ENCODE results near the gene PDCD7.

PDCD7 gene

GRCh38 chr15:65175511-65175910, 41.9 kb upstream of the PDCD7 start:
- Histone ChIP-seq H4K20me1 (ENCODE audit: insufficient read depth, low read length) (no peaks in the 10 kb centered on the region), H3K9me3 (ENCODE audit: low read length) (no peaks in the 10 kb centered on the region), H3K27me3 (ENCODE audit: insufficient read depth, low read length) (no peaks in the 10 kb centered on the region), H3F3A (ENCODE audit: insufficient read depth, low read length) (no peaks in the 10 kb centered on the region), H3K36me3 (ENCODE audit: insufficient read depth, low read length) (peaks cover 87% of the 10 kb centered on the region), H3K4me2 (ENCODE audit: low read length) (no peak overlapping the region), H3K4me1 (ENCODE audit: insufficient read depth, low read length, severe bottlenecking) (no peaks in the 10 kb centered on the region), H2AFZ (ENCODE audit: low read length) (no peak overlapping the region), H3K9ac (ENCODE audit: low read length) (no peak overlapping the region), H3K79me2 (ENCODE audit: insufficient read depth, low read length) (no peaks in the 10 kb centered on the region), H3K9me2 (ENCODE audit: low read depth, low read length) (no peaks in the 10 kb centered on the region), H3K27ac (ENCODE audit: low read depth, low read length, poor library complexity, severe bottlenecking) (no peak overlapping the region), H3K4me3 (ENCODE audit: low read depth, low read length, poor library complexity, severe bottlenecking) (no peak overlapping the region)
- TF ChIP-seq EZH2 (IDR thresholded peaks at IDR 0.05; ENCODE audit: borderline replicate concordance, low read length), result no peak
- TF ChIP-seq, protein P1, sequence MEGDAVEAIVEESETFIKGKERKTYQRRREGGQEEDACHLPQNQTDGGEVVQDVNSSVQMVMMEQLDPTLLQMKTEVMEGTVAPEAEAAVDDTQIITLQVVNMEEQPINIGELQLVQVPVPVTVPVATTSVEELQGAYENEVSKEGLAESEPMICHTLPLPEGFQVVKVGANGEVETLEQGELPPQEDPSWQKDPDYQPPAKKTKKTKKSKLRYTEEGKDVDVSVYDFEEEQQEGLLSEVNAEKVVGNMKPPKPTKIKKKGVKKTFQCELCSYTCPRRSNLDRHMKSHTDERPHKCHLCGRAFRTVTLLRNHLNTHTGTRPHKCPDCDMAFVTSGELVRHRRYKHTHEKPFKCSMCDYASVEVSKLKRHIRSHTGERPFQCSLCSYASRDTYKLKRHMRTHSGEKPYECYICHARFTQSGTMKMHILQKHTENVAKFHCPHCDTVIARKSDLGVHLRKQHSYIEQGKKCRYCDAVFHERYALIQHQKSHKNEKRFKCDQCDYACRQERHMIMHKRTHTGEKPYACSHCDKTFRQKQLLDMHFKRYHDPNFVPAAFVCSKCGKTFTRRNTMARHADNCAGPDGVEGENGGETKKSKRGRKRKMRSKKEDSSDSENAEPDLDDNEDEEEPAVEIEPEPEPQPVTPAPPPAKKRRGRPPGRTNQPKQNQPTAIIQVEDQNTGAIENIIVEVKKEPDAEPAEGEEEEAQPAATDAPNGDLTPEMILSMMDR (IDR thresholded peaks at IDR 0.05; ENCODE audit: low read length), result no peak

GRCh38 chr15:65174509-65174908, 40.9 kb upstream of the PDCD7 start:
- no peak overlapping the region for H3K4me2 ChIP-seq (ENCODE audit: low read length)
- peaks cover 85% of the 10 kb centered on the region for H3K36me3 ChIP-seq (ENCODE audit: insufficient read depth, low read length)
- no peaks in the 10 kb centered on the region for H3K4me1 ChIP-seq (ENCODE audit: insufficient read depth, low read length, severe bottlenecking)
- no peak overlapping the region for H3K9ac ChIP-seq (ENCODE audit: low read length)
- no peaks in the 10 kb centered on the region for H3K79me2 ChIP-seq (ENCODE audit: insufficient read depth, low read length)
- no peak overlapping the region for H3K4me3 ChIP-seq (ENCODE audit: low read depth, low read length, poor library complexity, severe bottlenecking)
- no peaks in the 10 kb centered on the region for H3K9me3 ChIP-seq (ENCODE audit: low read length)
- H3K27ac ChIP-seq (ENCODE audit: low read depth, low read length, poor library complexity, severe bottlenecking), result no peak overlapping the region
- H3F3A ChIP-seq (ENCODE audit: insufficient read depth, low read length), result no peaks in the 10 kb centered on the region
- no peak overlapping the region for H2AFZ ChIP-seq (ENCODE audit: low read length)
- no peaks in the 10 kb centered on the region for H4K20me1 ChIP-seq (ENCODE audit: insufficient read depth, low read length)
- H3K27me3 ChIP-seq (ENCODE audit: insufficient read depth, low read length), result no peaks in the 10 kb centered on the region
- TF ChIP-seq EZH2 (IDR thresholded peaks at IDR 0.05; ENCODE audit: borderline replicate concordance, low read length), result no peak
- TF ChIP-seq, protein P1 (IDR thresholded peaks at IDR 0.05; ENCODE audit: low read length), result no peak
- H3K9me2 ChIP-seq (ENCODE audit: low read depth, low read length), result no peaks in the 10 kb centered on the region

DNA sequence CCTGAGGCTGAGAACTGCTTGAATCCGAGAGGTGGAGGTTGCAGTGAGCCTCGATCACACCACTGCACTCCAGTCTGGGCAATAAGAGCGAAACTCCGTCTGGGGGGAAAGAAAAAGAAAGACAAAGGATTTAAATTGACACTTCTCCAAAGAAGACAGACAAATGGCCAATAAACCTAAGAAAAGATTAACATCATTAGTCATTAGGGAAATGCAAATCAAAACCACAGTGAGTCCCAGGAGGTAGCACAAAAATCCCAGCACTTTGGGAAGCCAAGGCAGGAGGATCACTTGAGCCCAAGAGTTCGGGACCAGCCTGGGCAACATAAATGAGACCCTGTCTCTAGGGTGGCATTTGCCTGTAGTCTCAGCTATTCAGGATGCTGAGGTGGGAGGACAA, 38.9 kb upstream of the PDCD7 start:
- H3K79me2 ChIP-seq (ENCODE audit: insufficient read depth, low read length), result no peaks in the 10 kb centered on the region
- H3K36me3 ChIP-seq (ENCODE audit: insufficient read depth, low read length), result peaks cover 67% of the 10 kb centered on the region

More for the DNA sequence above, 38.9 kb upstream of the PDCD7 start:
- H3K4me1 ChIP-seq (ENCODE audit: insufficient read depth, low read length, severe bottlenecking), result no peaks in the 10 kb centered on the region
- H3K4me2 ChIP-seq (ENCODE audit: low read length), result no peak overlapping the region
- H3K27ac ChIP-seq (ENCODE audit: low read depth, low read length, poor library complexity, severe bottlenecking), result no peak overlapping the region
- TF ChIP-seq, protein P1 (IDR thresholded peaks at IDR 0.05; ENCODE audit: low read length), result no peak
- no peak for TF ChIP-seq EZH2 (IDR thresholded peaks at IDR 0.05; ENCODE audit: borderline replicate concordance, low read length)
- H4K20me1 ChIP-seq (ENCODE audit: insufficient read depth, low read length), result no peaks in the 10 kb centered on the region
- H3K4me3 ChIP-seq (ENCODE audit: low read depth, low read length, poor library complexity, severe bottlenecking), result no peak overlapping the region
- no peaks in the 10 kb centered on the region for H3K27me3 ChIP-seq (ENCODE audit: insufficient read depth, low read length)
- H3K9ac ChIP-seq (ENCODE audit: low read length), result no peak overlapping the region
- H3K9me3 ChIP-seq (ENCODE audit: low read length), result no peaks in the 10 kb centered on the region
- H3F3A ChIP-seq (ENCODE audit: insufficient read depth, low read length), result no peaks in the 10 kb centered on the region
- H3K9me2 ChIP-seq (ENCODE audit: low read depth, low read length), result no peaks in the 10 kb centered on the region
- no peak overlapping the region for H2AFZ ChIP-seq (ENCODE audit: low read length)
